Epithelial cell of proximal tubule (primary cell): ENCODE results near the gene C3orf70. TPM values are rescaled to one million over a fixed set of nuclear protein-coding genes. Genes with fewer than 3 reads are reported as not detected.

Source experiments
- DNase-seq: peaks from one replicate; pipeline ENCODE4 v3.0.0-alpha.2; 2011; ENCODE audit warnings: low read depth
- H3K4me3 ChIP-seq: 2 replicates; pipeline ENCODE4 v1.5.1; 2011; ENCODE audit warnings: low read depth, mild to moderate bottlenecking, low read length
- total RNA-seq: library from RNA; depleted of rRNA; stranded (reverse); fragments of >200 nt; gene quantifications from 2 replicates; pipeline ENCODE4 v1.2.3, GENCODE V29; 2015
- TF ChIP-seq, protein P1 (sequence below): conservative IDR thresholded peaks from 2 replicates; pipeline ENCODE4 v1.5.1; 2012; ENCODE audit warnings: low read depth, mild to moderate bottlenecking, low read length

Gene C3orf70, protein sequence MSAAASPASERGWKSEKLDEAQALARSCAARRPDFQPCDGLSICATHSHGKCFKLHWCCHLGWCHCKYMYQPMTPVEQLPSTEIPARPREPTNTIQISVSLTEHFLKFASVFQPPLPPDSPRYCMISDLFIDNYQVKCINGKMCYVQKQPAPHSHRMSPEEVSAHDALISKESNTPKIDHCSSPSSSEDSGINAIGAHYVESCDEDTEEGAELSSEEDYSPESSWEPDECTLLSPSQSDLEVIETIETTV
- 0.63 and 0.72 TPM in 2 replicates for total RNA-seq

GRCh38 chr3:185152410-185153170 is at the start of gene C3orf70:
C3orf70 (minus strand) TSS chr3:185153060; CDS start chr3:185152823, 237 bp downstream.
- DNase-seq: no peak
- TF ChIP-seq, protein P1, sequence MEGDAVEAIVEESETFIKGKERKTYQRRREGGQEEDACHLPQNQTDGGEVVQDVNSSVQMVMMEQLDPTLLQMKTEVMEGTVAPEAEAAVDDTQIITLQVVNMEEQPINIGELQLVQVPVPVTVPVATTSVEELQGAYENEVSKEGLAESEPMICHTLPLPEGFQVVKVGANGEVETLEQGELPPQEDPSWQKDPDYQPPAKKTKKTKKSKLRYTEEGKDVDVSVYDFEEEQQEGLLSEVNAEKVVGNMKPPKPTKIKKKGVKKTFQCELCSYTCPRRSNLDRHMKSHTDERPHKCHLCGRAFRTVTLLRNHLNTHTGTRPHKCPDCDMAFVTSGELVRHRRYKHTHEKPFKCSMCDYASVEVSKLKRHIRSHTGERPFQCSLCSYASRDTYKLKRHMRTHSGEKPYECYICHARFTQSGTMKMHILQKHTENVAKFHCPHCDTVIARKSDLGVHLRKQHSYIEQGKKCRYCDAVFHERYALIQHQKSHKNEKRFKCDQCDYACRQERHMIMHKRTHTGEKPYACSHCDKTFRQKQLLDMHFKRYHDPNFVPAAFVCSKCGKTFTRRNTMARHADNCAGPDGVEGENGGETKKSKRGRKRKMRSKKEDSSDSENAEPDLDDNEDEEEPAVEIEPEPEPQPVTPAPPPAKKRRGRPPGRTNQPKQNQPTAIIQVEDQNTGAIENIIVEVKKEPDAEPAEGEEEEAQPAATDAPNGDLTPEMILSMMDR: no peak
- peak within 1 kb of the TSS; percentile 43 for H3K4me3 ChIP-seq

- no peak overlapping the region for H3K4me3 ChIP-seq
- DNase-seq: peak; percentile 33
- TF ChIP-seq, protein P1: no peak
Measured at GRCh38 chr3:185200639-185201038, 47.8 kb upstream of the C3orf70 start.

- H3K4me3 ChIP-seq: no peak overlapping the region
- DNase-seq: no peak
- TF ChIP-seq, protein P1: peak; percentile 21
Measured at GRCh38 chr3:185199671-185200070, 46.8 kb upstream of the C3orf70 start.

GRCh38 chr3:185199206-185199605 is 46.3 kb upstream of the C3orf70 start:
- H3K4me3 ChIP-seq: no peak overlapping the region
- DNase-seq: no peak
- TF ChIP-seq, protein P1: no peak

DNA sequence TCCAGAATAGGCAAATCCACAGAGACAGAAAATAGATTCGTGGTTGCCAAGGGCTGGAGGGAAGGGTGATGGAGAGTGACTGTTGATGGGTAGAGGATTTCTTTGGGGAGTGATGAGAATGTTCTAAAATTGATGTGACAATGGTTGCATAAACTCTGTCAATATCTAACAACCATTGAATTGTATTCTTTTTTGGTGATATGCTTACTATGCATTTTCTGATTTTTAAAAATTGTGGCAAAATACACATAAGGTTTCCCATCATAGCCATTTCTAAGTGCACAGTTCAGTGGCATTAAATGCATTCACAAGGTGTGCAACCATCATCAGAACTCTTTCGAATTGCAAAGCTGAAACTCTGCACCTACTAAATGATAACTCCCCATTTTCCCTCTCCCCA is 44.2 kb upstream of the C3orf70 start:
- H3K4me3 ChIP-seq: no peak overlapping the region
- TF ChIP-seq, protein P1: no peak
- no peak for DNase-seq

DNA sequence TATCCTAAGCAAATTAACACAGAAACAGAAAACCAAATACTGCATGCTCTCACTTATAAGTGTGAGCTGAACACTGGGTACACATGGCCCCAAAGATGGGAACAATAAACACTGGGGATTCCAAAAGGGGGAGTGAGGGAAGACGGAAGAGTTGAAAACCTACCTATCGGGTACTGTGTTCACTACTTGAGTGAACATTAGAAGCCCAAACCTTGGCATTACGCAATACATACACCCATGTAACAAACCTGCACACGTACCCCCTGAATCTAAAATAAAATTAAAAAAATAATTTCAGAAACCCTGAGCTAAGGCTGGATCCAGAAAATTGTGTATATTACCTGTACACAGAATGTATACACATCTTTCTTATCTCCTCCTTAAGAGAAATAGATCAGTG is 42.8 kb upstream of the C3orf70 start:
- DNase-seq: no peak
- TF ChIP-seq, protein P1: no peak
- no peak overlapping the region for H3K4me3 ChIP-seq

- TF ChIP-seq, protein P1: no peak
- no peak for DNase-seq
- H3K4me3 ChIP-seq: no peak overlapping the region
Measured at GRCh38 chr3:185188816-185189215, 36.0 kb upstream of the C3orf70 start.
